ENCODE measurements around the gene TMEM182.
A peak's percentile ranks its signal among the peaks of the same experiment; 100 is the strongest.

GRCh38 chr2:102839668-102840388 is 78.0 kb downstream of the TMEM182 start:
- TF ChIP-seq CTCF (conservative IDR thresholded peaks at IDR 0.05; ENCODE audit: low read depth, low read length) (peak; percentile 64), POLR2A (IDR thresholded peaks at IDR 0.05; ENCODE audit: low read depth, low read length) (no peak), BHLHE40 (IDR thresholded peaks at IDR 0.05; ENCODE audit: low read depth, low read length) (no peak), MAZ (IDR thresholded peaks at IDR 0.05; ENCODE audit: borderline replicate concordance, low read depth, low read length) (no peak), RFX5 (IDR thresholded peaks at IDR 0.05; ENCODE audit: low read depth, low read length) (no peak), MXI1 (IDR thresholded peaks at IDR 0.05; ENCODE audit: borderline replicate concordance, low read depth, low read length) (no peak), SMC3 (IDR thresholded peaks at IDR 0.05; ENCODE audit: low read depth, low read length) (no peak), RAD21 (IDR thresholded peaks at IDR 0.05; ENCODE audit: low read length) (no peak), CEBPB (IDR thresholded peaks at IDR 0.05; ENCODE audit: low read depth, low read length) (no peak), FOS (IDR thresholded peaks at IDR 0.05; ENCODE audit: low read depth, low read length) (no peak), ELK1 (IDR thresholded peaks at IDR 0.05; ENCODE audit: borderline replicate concordance, low read depth, low read length) (no peak)

Measured in IMR-90 (cell line).